Hepatocyte (in vitro differentiated cells): ENCODE data around the gene EXOC2. TPM values are rescaled to one million over a fixed set of nuclear protein-coding genes. Genes with fewer than 3 reads are reported as not detected.

Experiments used
- DNase-seq: peaks from one replicate; pipeline ENCODE4 v3.0.0-alpha.2; 2016; ENCODE audit warnings: low spot score
- H2AFZ ChIP-seq: fragments of 200-600 bp; sonication (generic); 2 replicates; pipeline ENCODE4 v1.6.0; 2016; ENCODE audit warnings: antibody characterized with exemption, mild to moderate bottlenecking
- H3K27ac ChIP-seq: fragments of 200-600 bp; sonication (generic); 2 replicates; pipeline ENCODE4 v1.5.1; 2016; ENCODE audit warnings: mild to moderate bottlenecking
- H3K27me3 ChIP-seq: fragments of 200-600 bp; sonication (generic); 2 replicates; pipeline ENCODE4 v1.6.1; 2016
- H3K36me3 ChIP-seq: fragments of 200-600 bp; sonication (generic); replicated peaks from 2 replicates; pipeline ENCODE4 v1.5.1; 2016; ENCODE audit warnings: low read depth; ENCODE audit not compliant: insufficient read depth
- H3K4me1 ChIP-seq: fragments of 200-600 bp; sonication (generic); 2 replicates; pipeline ENCODE4 v1.5.1; 2016; ENCODE audit warnings: mild to moderate bottlenecking, moderate library complexity; ENCODE audit not compliant: insufficient read depth
- H3K4me2 ChIP-seq: fragments of 200-600 bp; sonication (generic); 2 replicates; pipeline ENCODE4 v1.6.0; 2016
- H3K4me3 ChIP-seq: fragments of 200-600 bp; sonication (generic); 2 replicates; pipeline ENCODE4 v1.5.1; 2016; ENCODE audit warnings: mild to moderate bottlenecking
- H3K79me2 ChIP-seq: fragments of 200-600 bp; sonication (generic); 2 replicates; pipeline ENCODE4 v1.6.0; 2017; ENCODE audit warnings: mild to moderate bottlenecking
- H3K9me2 ChIP-seq: fragments of 200-600 bp; sonication (generic); replicated peaks from 2 replicates; pipeline ENCODE4 v1.6.0; 2017; ENCODE audit warnings: mild to moderate bottlenecking; ENCODE audit not compliant: insufficient read depth
- H3K9me3 ChIP-seq: fragments of 200-600 bp; sonication (generic); 2 replicates; pipeline ENCODE4 v1.5.1; 2016; ENCODE audit warnings: low read depth, mild to moderate bottlenecking
- H4K20me1 ChIP-seq: fragments of 200-600 bp; sonication (generic); 2 replicates; pipeline ENCODE4 v1.6.0; 2016; ENCODE audit warnings: mild to moderate bottlenecking; ENCODE audit not compliant: insufficient read depth, poor library complexity, severe bottlenecking
- CTCF ChIP-seq: fragments of 200-600 bp; sonication (generic); IDR thresholded peaks from 2 replicates; pipeline ENCODE4 v1.5.1; 2016; ENCODE audit warnings: antibody characterized with exemption, mild to moderate bottlenecking; ENCODE audit not compliant: poor library complexity
- EZH2 ChIP-seq: fragments of 200-600 bp; sonication (generic); IDR thresholded peaks from 2 replicates; pipeline ENCODE4 v1.6.1; 2016; ENCODE audit warnings: antibody characterized with exemption, mild to moderate bottlenecking, borderline replicate concordance
- EZH2phosphoT487 ChIP-seq: fragments of 200-600 bp; sonication (generic); IDR thresholded peaks from one replicate; pipeline ENCODE4 v1.6.1; 2018; ENCODE audit warnings: antibody characterized with exemption, mild to moderate bottlenecking, low read depth, moderate library complexity; ENCODE audit not compliant: unreplicated experiment, severe bottlenecking
- WGBS: methylation state at CpG from one replicate; pipeline ENCODE4 v1.1.6; 2016; ENCODE audit warnings: low lambda C conversion rate; ENCODE audit errors: missing lambda C conversion rate; 5-methylcytosine and 5-hydroxymethylcytosine counted together
- polyA plus RNA-seq: library from polyadenylated mRNA; unstranded; fragments of >200 nt; fragmentation: Nextera tagmentation; extraction: Ambion mirVana; gene quantifications from 2 replicates; pipeline ENCODE4 v1.2.1, GENCODE V29; 2016
- total RNA-seq: library from RNA; depleted of rRNA; stranded (reverse); fragments of >200 nt; gene quantifications from 2 replicates; pipeline ENCODE4 v1.2.3, GENCODE V29; 2014

The EXOC2 gene
- total and polyA plus RNA-seq, 2 experiments from 2014 or later, result 15.4 to 27.0 TPM

GRCh38 chr6:456887-457286 is 236.1 kb downstream of the EXOC2 start:
- Histone ChIP-seq H3K27ac (no peak overlapping the region), H3K4me2 (no peak overlapping the region), H4K20me1 (no peaks in the 10 kb centered on the region), H3K4me3 (no peak overlapping the region), H3K4me1 (no peaks in the 10 kb centered on the region), H3K9me2 (no peaks in the 10 kb centered on the region), H3K9me3 (no peaks in the 10 kb centered on the region), H3K36me3 (no peaks in the 10 kb centered on the region), H3K79me2 (no peaks in the 10 kb centered on the region), H3K27me3 (no peaks in the 10 kb centered on the region), H2AFZ (no peak overlapping the region)
- DNase-seq, result no peak
- WGBS, result 84% methylated on average over 4 of the region's 4 CpGs
- TF ChIP-seq EZH2phosphoT487, result no peak
- TF ChIP-seq CTCF, result no peak
- no peak for TF ChIP-seq EZH2

- no peak overlapping the region for H3K27ac ChIP-seq
- no peak overlapping the region for H3K4me2 ChIP-seq
- no peak for TF ChIP-seq EZH2phosphoT487
- TF ChIP-seq CTCF, result no peak
- no peak for TF ChIP-seq EZH2
- H3K4me1 ChIP-seq, result no peaks in the 10 kb centered on the region
- no peaks in the 10 kb centered on the region for H3K9me3 ChIP-seq
- DNase-seq, result no peak
- H3K27me3 ChIP-seq, result no peaks in the 10 kb centered on the region
- no peak overlapping the region for H2AFZ ChIP-seq
- H4K20me1 ChIP-seq, result no peaks in the 10 kb centered on the region
- H3K36me3 ChIP-seq, result no peaks in the 10 kb centered on the region
- no peaks in the 10 kb centered on the region for H3K9me2 ChIP-seq
- H3K4me3 ChIP-seq, result no peak overlapping the region
- H3K79me2 ChIP-seq, result no peaks in the 10 kb centered on the region
- WGBS, result 93% methylated on average over 5 of the region's 5 CpGs
These were observed 236.5 kb downstream of the EXOC2 start for GRCh38 chr6:456358-456867.

GRCh38 chr6:455835-456234 is 237.1 kb downstream of the EXOC2 start:
- Histone ChIP-seq H3K4me2 (no peak overlapping the region), H3K4me3 (no peak overlapping the region), H3K36me3 (no peaks in the 10 kb centered on the region), H2AFZ (no peak overlapping the region), H3K9me2 (no peaks in the 10 kb centered on the region), H3K9me3 (no peaks in the 10 kb centered on the region), H4K20me1 (no peaks in the 10 kb centered on the region), H3K4me1 (no peaks in the 10 kb centered on the region), H3K27me3 (no peaks in the 10 kb centered on the region), H3K27ac (no peak overlapping the region), H3K79me2 (no peaks in the 10 kb centered on the region)
- TF ChIP-seq EZH2phosphoT487 (no peak), CTCF (no peak), EZH2 (no peak)
- 95% methylated on average over 8 of the region's 8 CpGs for WGBS
- DNase-seq, result no peak
